ENCODE measurements around the gene SCAMP1. TPM values are rescaled to one million over a fixed set of nuclear protein-coding genes. Genes with fewer than 3 reads are reported as not detected.

SCAMP1 gene
- total RNA-seq, 1 donor = 56.3 TPM

DNA sequence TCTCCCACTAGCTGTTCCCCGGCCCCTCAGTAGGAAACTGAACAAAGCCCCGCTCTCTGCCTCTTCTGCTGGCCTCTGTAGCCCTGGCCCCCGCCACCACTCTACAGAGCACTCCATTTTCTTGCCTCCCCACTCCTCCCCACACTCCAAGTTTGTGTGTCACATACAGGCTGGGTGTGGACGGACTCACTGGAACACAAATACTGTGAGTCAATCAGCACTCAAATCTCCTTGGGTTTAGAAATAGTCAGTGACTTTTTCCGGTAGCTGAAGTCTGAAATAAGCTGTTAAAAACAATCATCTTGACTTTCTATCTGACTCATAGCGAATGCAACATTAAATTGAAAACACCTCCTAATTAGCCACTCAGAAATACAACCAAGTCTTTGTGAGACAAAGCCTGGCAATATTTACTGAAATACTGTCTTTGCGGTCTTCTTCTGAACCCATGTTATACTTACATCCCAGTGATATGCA, 165.7 kb downstream of the SCAMP1 start:
- TF ChIP-seq, protein P1, sequence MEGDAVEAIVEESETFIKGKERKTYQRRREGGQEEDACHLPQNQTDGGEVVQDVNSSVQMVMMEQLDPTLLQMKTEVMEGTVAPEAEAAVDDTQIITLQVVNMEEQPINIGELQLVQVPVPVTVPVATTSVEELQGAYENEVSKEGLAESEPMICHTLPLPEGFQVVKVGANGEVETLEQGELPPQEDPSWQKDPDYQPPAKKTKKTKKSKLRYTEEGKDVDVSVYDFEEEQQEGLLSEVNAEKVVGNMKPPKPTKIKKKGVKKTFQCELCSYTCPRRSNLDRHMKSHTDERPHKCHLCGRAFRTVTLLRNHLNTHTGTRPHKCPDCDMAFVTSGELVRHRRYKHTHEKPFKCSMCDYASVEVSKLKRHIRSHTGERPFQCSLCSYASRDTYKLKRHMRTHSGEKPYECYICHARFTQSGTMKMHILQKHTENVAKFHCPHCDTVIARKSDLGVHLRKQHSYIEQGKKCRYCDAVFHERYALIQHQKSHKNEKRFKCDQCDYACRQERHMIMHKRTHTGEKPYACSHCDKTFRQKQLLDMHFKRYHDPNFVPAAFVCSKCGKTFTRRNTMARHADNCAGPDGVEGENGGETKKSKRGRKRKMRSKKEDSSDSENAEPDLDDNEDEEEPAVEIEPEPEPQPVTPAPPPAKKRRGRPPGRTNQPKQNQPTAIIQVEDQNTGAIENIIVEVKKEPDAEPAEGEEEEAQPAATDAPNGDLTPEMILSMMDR (IDR thresholded peaks at IDR 0.05; ENCODE audit: insufficient read depth, low read length) = no peak
- no peak overlapping the region for H3K4me3 ChIP-seq (ENCODE audit: low read depth, low read length)
- peak; percentile 72 for DNase-seq (ENCODE audit: low read depth)

DNA sequence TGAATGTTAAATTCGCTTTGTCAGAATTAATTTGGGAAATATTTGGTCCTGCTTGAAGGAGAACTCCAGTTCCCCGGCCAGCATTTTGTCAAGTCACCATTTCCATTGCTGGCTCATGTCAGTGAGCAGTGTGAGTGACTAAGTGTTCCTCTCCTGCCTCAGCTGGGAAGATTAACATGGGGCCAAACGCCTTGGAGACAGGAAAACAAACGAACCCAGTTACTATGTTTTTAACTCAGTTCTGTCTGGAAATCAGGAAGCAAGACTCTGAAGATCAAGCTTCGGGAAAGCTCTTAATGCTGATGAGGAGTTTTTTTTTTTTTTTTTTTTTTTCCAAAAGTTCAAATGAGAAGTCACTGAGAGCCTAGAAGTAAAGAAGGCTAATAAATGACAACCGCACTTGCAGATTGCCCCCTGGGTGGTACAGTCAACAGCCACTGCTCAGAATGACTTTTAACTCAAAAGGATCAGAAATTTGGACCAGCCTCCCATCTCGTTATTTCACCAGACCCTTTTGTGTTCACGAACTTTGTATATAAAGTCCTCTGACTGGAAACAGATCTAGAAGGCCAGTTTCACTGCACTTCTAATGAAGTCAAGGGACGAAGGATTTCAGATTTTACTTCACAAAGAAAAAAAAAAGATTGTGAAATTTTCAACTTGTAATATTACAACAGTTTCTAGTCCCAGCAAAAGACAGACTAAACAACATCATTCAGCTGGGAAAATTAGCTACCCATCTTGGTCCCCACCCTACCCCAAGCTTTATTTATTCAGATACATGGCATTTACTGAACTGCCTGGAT, 166.8 kb downstream of the SCAMP1 start:
- DNase-seq (ENCODE audit: low read depth) = peak; percentile 94
- TF ChIP-seq, protein P1 (IDR thresholded peaks at IDR 0.05; ENCODE audit: insufficient read depth, low read length) = no peak
- no peak overlapping the region for H3K4me3 ChIP-seq (ENCODE audit: low read depth, low read length)

DNA sequence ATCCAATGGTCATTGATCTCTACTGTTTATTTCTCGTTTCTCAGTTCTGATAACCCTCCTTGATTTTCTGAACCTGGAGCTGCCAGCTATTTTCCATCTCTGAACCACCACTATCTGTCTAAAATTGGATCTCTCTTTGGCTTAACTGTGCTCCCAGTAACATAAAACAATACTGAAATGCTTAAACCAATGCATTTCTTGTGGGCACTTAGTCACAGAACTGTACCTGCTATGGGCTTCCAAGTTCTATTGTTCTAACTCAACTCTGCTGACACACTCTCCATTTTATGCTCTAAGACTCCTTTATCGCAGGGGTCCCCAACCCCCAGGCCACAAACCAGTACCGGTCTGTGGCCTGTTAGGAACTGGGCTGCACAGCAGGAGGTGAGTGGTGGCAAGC, 167.5 kb downstream of the SCAMP1 start:
- TF ChIP-seq, protein P1 (IDR thresholded peaks at IDR 0.05; ENCODE audit: insufficient read depth, low read length) = no peak
- peak; percentile 52 for DNase-seq (ENCODE audit: low read depth)
- H3K4me3 ChIP-seq (ENCODE audit: low read depth, low read length) = no peak overlapping the region

Small RNAs within 50 kb of the gene (small RNA-seq; reads per million reads assigned to genes)
- gene RF00019 (not detected), gene RNU6-183P (not detected)

Other genes with a start within 250 kb of the SCAMP1 start
- 78.5 and 84.6 TPM in 2 replicates for gene AP3B1, start 65.9 kb upstream of the SCAMP1 start, total RNA-seq (ENCODE audit: low replicate concordance)